ENCODE data around the gene SGPP2. TPM values are rescaled to one million over a fixed set of nuclear protein-coding genes. Genes with fewer than 3 reads are reported as not detected.

SGPP2 gene
- total and polyA plus RNA-seq, 2 of the 4 experiments (the other 2 are of a cell fraction), result not detected

DNA sequence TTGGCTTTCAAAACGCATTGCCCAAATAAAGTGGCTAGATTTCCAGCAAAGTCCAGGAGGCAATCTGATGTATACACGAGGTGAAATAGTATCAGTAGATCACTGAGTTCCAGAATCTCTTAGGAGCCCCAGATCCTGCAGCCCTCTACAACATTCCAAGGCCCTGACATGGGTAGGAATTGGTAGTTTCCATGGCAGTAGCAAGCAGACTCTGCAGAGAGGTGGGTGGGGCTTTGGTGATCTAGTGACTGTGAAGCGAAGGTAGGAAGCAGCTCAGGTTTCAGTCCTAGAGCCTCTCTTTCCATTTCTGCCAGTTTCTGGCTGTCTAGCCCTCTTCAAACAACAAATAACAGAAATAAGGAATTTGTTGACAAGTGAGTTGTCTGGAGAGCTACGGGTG is 13.8 kb upstream of the SGPP2 start:
- no peak overlapping the region for H2AK9ac ChIP-seq (replicated peaks; ENCODE audit: low read depth, low read length, poor library complexity)
- no peaks in the 10 kb centered on the region for H4K20me1 ChIP-seq (ENCODE audit: insufficient read depth, low read length)
- H3K36me3 ChIP-seq (ENCODE audit: control insufficient read depth, insufficient read depth, low read length), result no peaks in the 10 kb centered on the region
- in situ Hi-C loops (cut with MboI; ENCODE audit: low sequenced_read_pairs), result no loop called here
- TF ChIP-seq RAD21 (IDR thresholded peaks at IDR 0.05; ENCODE audit: low read length), result no peak
- TF ChIP-seq, protein P1, sequence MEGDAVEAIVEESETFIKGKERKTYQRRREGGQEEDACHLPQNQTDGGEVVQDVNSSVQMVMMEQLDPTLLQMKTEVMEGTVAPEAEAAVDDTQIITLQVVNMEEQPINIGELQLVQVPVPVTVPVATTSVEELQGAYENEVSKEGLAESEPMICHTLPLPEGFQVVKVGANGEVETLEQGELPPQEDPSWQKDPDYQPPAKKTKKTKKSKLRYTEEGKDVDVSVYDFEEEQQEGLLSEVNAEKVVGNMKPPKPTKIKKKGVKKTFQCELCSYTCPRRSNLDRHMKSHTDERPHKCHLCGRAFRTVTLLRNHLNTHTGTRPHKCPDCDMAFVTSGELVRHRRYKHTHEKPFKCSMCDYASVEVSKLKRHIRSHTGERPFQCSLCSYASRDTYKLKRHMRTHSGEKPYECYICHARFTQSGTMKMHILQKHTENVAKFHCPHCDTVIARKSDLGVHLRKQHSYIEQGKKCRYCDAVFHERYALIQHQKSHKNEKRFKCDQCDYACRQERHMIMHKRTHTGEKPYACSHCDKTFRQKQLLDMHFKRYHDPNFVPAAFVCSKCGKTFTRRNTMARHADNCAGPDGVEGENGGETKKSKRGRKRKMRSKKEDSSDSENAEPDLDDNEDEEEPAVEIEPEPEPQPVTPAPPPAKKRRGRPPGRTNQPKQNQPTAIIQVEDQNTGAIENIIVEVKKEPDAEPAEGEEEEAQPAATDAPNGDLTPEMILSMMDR (conservative IDR thresholded peaks at IDR 0.05; ENCODE audit: low read depth, low read length), result no peak
- TF ChIP-seq BHLHE40 (IDR thresholded peaks at IDR 0.05; ENCODE audit: low read depth, low read length), result no peak
- TF ChIP-seq SMC3 (IDR thresholded peaks at IDR 0.05; ENCODE audit: low read depth, low read length), result no peak
- no peak for TF ChIP-seq POLR2A (IDR thresholded peaks at IDR 0.05; ENCODE audit: low read depth, low read length)
- TF ChIP-seq CEBPB (IDR thresholded peaks at IDR 0.05; ENCODE audit: low read depth, low read length), result no peak
- no peak for TF ChIP-seq NFE2L2 (IDR thresholded peaks at IDR 0.05; ENCODE audit: low read depth, low read length)
- TF ChIP-seq CHD1 (IDR thresholded peaks at IDR 0.05; ENCODE audit: low read depth, low read length), result no peak
- TF ChIP-seq, protein P2, sequence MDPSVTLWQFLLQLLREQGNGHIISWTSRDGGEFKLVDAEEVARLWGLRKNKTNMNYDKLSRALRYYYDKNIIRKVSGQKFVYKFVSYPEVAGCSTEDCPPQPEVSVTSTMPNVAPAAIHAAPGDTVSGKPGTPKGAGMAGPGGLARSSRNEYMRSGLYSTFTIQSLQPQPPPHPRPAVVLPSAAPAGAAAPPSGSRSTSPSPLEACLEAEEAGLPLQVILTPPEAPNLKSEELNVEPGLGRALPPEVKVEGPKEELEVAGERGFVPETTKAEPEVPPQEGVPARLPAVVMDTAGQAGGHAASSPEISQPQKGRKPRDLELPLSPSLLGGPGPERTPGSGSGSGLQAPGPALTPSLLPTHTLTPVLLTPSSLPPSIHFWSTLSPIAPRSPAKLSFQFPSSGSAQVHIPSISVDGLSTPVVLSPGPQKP (IDR thresholded peaks at IDR 0.05; ENCODE audit: borderline replicate concordance, low read depth, low read length), result no peak
- no peak for TF ChIP-seq MAZ (IDR thresholded peaks at IDR 0.05; ENCODE audit: borderline replicate concordance, low read depth, low read length)
- TF ChIP-seq RCOR1 (IDR thresholded peaks at IDR 0.05; ENCODE audit: insufficient replicate concordance, low read length), result no peak
- no peak for TF ChIP-seq RFX5 (IDR thresholded peaks at IDR 0.05; ENCODE audit: low read depth, low read length)
- TF ChIP-seq FOS (IDR thresholded peaks at IDR 0.05; ENCODE audit: low read depth, low read length), result no peak
- no peak for TF ChIP-seq MXI1 (IDR thresholded peaks at IDR 0.05; ENCODE audit: borderline replicate concordance, low read depth, low read length)
- TF ChIP-seq MAFK (IDR thresholded peaks at IDR 0.05; ENCODE audit: low read depth, low read length), result no peak
- H2AK5ac ChIP-seq (ENCODE audit: low read depth, low read length), result no peak overlapping the region
- no peak overlapping the region for H3K18ac ChIP-seq (ENCODE audit: low read depth, low read length)
- H2AFZ ChIP-seq (replicated peaks; ENCODE audit: low read length, poor library complexity), result no peak overlapping the region
- H3K79me1 ChIP-seq (ENCODE audit: low read depth in 1 of 2, low read length in 2 of 2), result no peaks in the 10 kb centered on the region
- no peak overlapping the region for H3K27ac ChIP-seq (ENCODE audit: insufficient read depth, low read length)
- ATAC-seq (ENCODE audit: low read depth), result no peak
- H3K4me3 ChIP-seq (ENCODE audit: insufficient read depth, low read depth, low read length), result no peak overlapping the region
- BruUV-seq (replicated peaks), result no TSS peak
- no peak overlapping the region for H3K14ac ChIP-seq (replicated peaks; ENCODE audit: low read depth, low read length)
- no peak for DNase-seq
- H3K9ac ChIP-seq (ENCODE audit: low read depth, low read length), result no peak overlapping the region
- dilution Hi-C loops (cut with HindIII; ENCODE audit: low sequenced_read_pairs, unreplicated experiment), result no loop called here
- H4K5ac ChIP-seq (ENCODE audit: low read depth, low read length), result no peak overlapping the region
- no peak overlapping the region for H3K4me2 ChIP-seq (ENCODE audit: low read depth, low read length)
- H3K9me1 ChIP-seq (ENCODE audit: insufficient read depth, low read length), result no peaks in the 10 kb centered on the region
- no peak overlapping the region for H2BK5ac ChIP-seq (ENCODE audit: low read depth, low read length, poor library complexity, severe bottlenecking)
- intact Hi-C loops (cut with micrococcal nuclease), result no loop called here
- H3K4me1 ChIP-seq (ENCODE audit: control insufficient read depth, insufficient read depth, low read length), result no peaks in the 10 kb centered on the region
- no peak overlapping the region for H3K23ac ChIP-seq (ENCODE audit: low read depth, low read length)
- no peak overlapping the region for H2BK15ac ChIP-seq (ENCODE audit: low read depth, low read length)
- no peak overlapping the region for H3K56ac ChIP-seq (ENCODE audit: extremely low read depth, insufficient read depth, low read length)
- no peak overlapping the region for H3K4ac ChIP-seq (ENCODE audit: low read depth, low read length)
- no peak overlapping the region for H4K8ac ChIP-seq (ENCODE audit: low read depth in 2 of 2, low read length in 2 of 2)
- POLR2A ChIA-PET (ENCODE audit: unreplicated experiment), result no interaction called here
- no peaks in the 10 kb centered on the region for H3K27me3 ChIP-seq (ENCODE audit: control insufficient read depth, insufficient read depth, low read length)
- H4K91ac ChIP-seq (ENCODE audit: insufficient read depth, low read depth, low read length), result no peak overlapping the region
- H2BK20ac ChIP-seq (ENCODE audit: low read depth, low read length), result no peak overlapping the region
- 0 out of 2 replicates have a peak, but pooled peaks cover 2% of the 10 kb centered on the region for H3K9me3 ChIP-seq (ENCODE audit: control insufficient read depth, insufficient read depth, low read length)
- no peak overlapping the region for H2BK120ac ChIP-seq (ENCODE audit: low read depth, low read length)
- CTCF ChIA-PET, result no interaction called here
- WGBS, 2 experiments (ENCODE audit: extremely low coverage in 2 of 2, insufficient read length in 1 of 2), result no CpG with 5 or more reads among the region's 4 CpGs

All from IMR-90 (cell line).